PC-3 (cell line): Measurements from ENCODE around the gene P2RY1. TPM values are rescaled to one million over a fixed set of nuclear protein-coding genes. Genes with fewer than 3 reads are reported as not detected.

Experiments
- ATAC-seq: fragments of 200-7000 bp; cut with Tn5 transposase; 2 replicates; pipeline ENCODE4 v1.9.1; 2020; ENCODE audit warnings: mild to moderate bottlenecking, moderate library complexity
- Bru-seq: library from RNA; stranded (reverse); fragments of 400-500 nt; gene quantifications from one replicate; lab custom pipeline; 2021; lab: Mats Ljungman, UMichigan
- BruChase-seq, 2 experiments: library from RNA; stranded (reverse); fragments of 400-500 nt; gene quantifications; one replicate each; lab custom pipeline; 2021; lab: Mats Ljungman, UMichigan
- BruUV-seq: library from RNA; stranded (reverse); fragments of 400-500 nt; replicated peaks from 2 replicates; lab custom pipeline; 2021; lab: Mats Ljungman, UMichigan
- CTCF ChIA-PET: fragments of 300-600 bp; sonication (Branson Sonifier 250); formaldehyde crosslinking; loops from one replicate; lab custom pipeline; 2022; ENCODE audit warnings: antibody characterized with exemption; lab: Charles Lee
- POLR2A ChIA-PET: fragments of 300-600 bp; sonication (Branson Sonifier 250); formaldehyde crosslinking; loops from one replicate; lab custom pipeline; 2022; ENCODE audit warnings: antibody characterized with exemption; ENCODE audit not compliant: unreplicated experiment; lab: Charles Lee
- DNase-seq: peaks from one replicate; pipeline ENCODE4 v3.0.0-alpha.2; 2015
- H2AFZ ChIP-seq: fragments of 300-600 bp; sonication (generic); 2 replicates; pipeline ENCODE4 v1.6.0; 2016; ENCODE audit warnings: antibody characterized with exemption, low read length
- H3F3A ChIP-seq: fragments of 300-600 bp; sonication (generic); one replicate; pipeline ENCODE4 v1.6.0; 2017; ENCODE audit warnings: antibody characterized with exemption, low read length, control low read depth, mild to moderate bottlenecking; ENCODE audit not compliant: unreplicated experiment
- H3K27ac ChIP-seq: fragments of 300-600 bp; sonication (generic); 2 replicates; pipeline ENCODE4 v1.5.1; 2016; ENCODE audit warnings: mild to moderate bottlenecking, low read length
- H3K27me3 ChIP-seq: fragments of 300-600 bp; sonication (generic); 2 replicates; pipeline ENCODE4 v1.6.1; 2016; ENCODE audit warnings: low read length, mixed read lengths
- H3K36me3 ChIP-seq: fragments of 300-600 bp; sonication (generic); 2 replicates; pipeline ENCODE4 v1.6.1; 2016; ENCODE audit warnings: low read depth, mixed run types, low read length, mixed read lengths
- H3K4me1 ChIP-seq: fragments of 300-600 bp; sonication (generic); 2 replicates; pipeline ENCODE4 v1.5.1; 2016; ENCODE audit warnings: low read length; ENCODE audit not compliant: insufficient read depth
- H3K4me2 ChIP-seq: fragments of 300-600 bp; sonication (generic); 2 replicates; pipeline ENCODE4 v1.6.0; 2016; ENCODE audit warnings: low read length
- H3K4me3 ChIP-seq: fragments of 300-600 bp; sonication (generic); 2 replicates; pipeline ENCODE4 v1.5.1; 2016; ENCODE audit warnings: mild to moderate bottlenecking, low read length, mixed read lengths
- H3K79me2 ChIP-seq: fragments of 300-600 bp; sonication (generic); 2 replicates; pipeline ENCODE4 v1.6.1; 2017; ENCODE audit warnings: low read length, mixed read lengths
- H3K9ac ChIP-seq: fragments of 300-600 bp; sonication (generic); 2 replicates; pipeline ENCODE4 v1.6.0; 2016; ENCODE audit warnings: mild to moderate bottlenecking, low read length
- H3K9me2 ChIP-seq: fragments of 300-600 bp; sonication (generic); replicated peaks from 2 replicates; pipeline ENCODE4 v1.6.1; 2016; ENCODE audit warnings: mixed run types, low read length, mixed read lengths
- H3K9me3 ChIP-seq: fragments of 300-600 bp; sonication (generic); 2 replicates; pipeline ENCODE4 v1.6.1; 2016; ENCODE audit warnings: low read length, mixed read lengths
- H4K20me1 ChIP-seq: fragments of 300-600 bp; sonication (generic); 2 replicates; pipeline ENCODE4 v1.6.1; 2016; ENCODE audit warnings: low read length, mixed read lengths
- CTCF ChIP-seq: fragments of 300-600 bp; sonication (generic); conservative IDR thresholded peaks from 2 replicates; pipeline ENCODE4 v1.5.1; 2017; ENCODE audit warnings: antibody characterized with exemption, low read depth, mild to moderate bottlenecking, low read length
- EZH2 ChIP-seq: fragments of 300-600 bp; sonication (generic); IDR thresholded peaks from one replicate; pipeline ENCODE4 v1.6.1; 2017; ENCODE audit warnings: antibody characterized with exemption, mild to moderate bottlenecking, low read length; ENCODE audit not compliant: unreplicated experiment
- EZH2phosphoT487 ChIP-seq: fragments of 300-600 bp; sonication (generic); IDR thresholded peaks from 2 replicates; pipeline ENCODE4 v1.6.1; 2018; ENCODE audit warnings: mild to moderate bottlenecking, antibody characterized with exemption, low read length, borderline replicate concordance
- intact Hi-C: fragments of 100-400 bp; cut with micrococcal nuclease; formaldehyde crosslinking; loops from 2 replicates; pipeline ENCODE4 v1.9.0; 2023
- long read RNA-seq: library from polyadenylated mRNA; unstranded; transcript quantifications from one replicate; pipeline ENCODE4 v2.0.0, GENCODE V29; 2021; ENCODE audit not compliant: unreplicated experiment
- total RNA-seq: library from RNA; depleted of rRNA; stranded (reverse); fragments of >200 nt; gene quantifications from 2 replicates; pipeline ENCODE4 v1.2.3, GENCODE V29; 2014; rRNA removed

Gene P2RY1
- total RNA-seq (0.29 and 0.81 TPM in 2 replicates), Bru-seq, nascent RNA (percentile 56 among the genes with signal in this experiment), BruChase-seq, experiment 1, labeled RNA remaining after a 6-hour chase (percentile 81 among the genes with signal in this experiment), BruChase-seq, experiment 2, labeled RNA remaining after a 2-hour chase (percentile 91 among the genes with signal in this experiment)
- long read RNA-seq, full-length matches to known transcripts = 21 of 21 reads
- long read RNA-seq, partial matches to known transcripts = 0 of 21 reads
- long read RNA-seq, other reads (novel, unspliced or antisense) = 0 of 21 reads

DNA sequence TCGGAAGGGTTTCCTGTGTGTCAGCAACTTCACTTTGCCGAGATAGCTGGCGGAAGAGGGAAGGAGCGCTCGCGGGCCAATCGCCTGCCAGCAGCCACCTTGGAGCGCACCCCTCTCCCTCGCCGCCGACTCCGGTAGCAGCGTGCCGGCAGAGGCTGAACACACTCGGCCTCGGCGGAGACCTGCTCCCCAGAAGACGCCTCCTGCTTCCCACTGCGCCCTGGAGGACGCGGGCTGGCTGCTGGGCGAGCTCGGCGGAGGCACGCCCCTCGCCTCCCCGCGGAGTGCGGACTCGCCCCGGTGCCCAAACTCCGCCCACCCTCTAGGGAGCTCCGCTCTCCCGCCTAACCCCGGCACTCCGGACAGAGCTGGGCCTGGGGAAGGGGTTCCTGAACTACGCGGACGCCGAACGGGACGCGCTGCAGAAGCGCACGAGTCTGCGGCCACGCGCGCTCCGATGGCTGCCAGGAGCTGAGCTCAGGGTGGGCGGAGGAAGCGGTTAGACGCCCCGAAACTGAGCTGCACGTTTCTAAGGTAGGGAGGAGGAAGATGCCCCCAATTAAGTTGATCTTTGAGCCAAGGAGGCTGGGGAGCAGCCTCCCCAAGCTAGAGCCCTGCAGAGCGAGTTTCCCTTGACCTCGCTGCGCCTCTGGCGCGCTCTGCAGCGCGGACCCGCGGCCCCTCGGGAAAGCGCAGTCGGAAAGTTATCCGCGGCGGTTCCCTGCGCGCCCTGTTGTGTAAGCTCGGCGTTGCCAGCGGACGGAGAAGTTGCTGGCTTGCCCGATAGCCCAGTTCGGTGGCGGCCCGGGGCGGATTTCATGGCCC, at the start of gene P2RY1:
TSS of gene P2RY1 (plus strand) at position 356 of the 825 bp plus-strand sequence. CDS start 652 bp downstream, outside the sequence.
- ATAC-seq (peak; percentile 82), DNase-seq (peak; percentile 58)
- intact Hi-C loops = loop anchor here (1.0 to 10.0 kb wide), 5 partner anchors 40 to 360 kb away; no protein-coding TSS in a partner anchor
- H3K36me3 ChIP-seq = no peaks in the 10 kb centered on the region
- CTCF ChIA-PET = interaction anchor here (0.8 kb wide), 1 partner anchor 139 kb away, joined by 3 read pairs; no protein-coding TSS in a partner anchor
- H3K9ac ChIP-seq = peak within 1 kb of the TSS; percentile 19; the same call in 1 of the 2 replicates
- H3K9me3 ChIP-seq = no peaks in the 10 kb centered on the region
- TSS peak; percentile 47 for BruUV-seq
- TF ChIP-seq EZH2 = no peak
- peak; percentile 37; the same call in 1 of the 2 replicates for TF ChIP-seq CTCF
- POLR2A ChIA-PET = interaction anchor here (0.6 to 1.3 kb wide), 3 partner anchors 40 to 91 kb away, joined by 3 to 8 read pairs (median 3); no protein-coding TSS in a partner anchor
- H3K4me2 ChIP-seq = peak within 1 kb of the TSS; percentile 90
- H3K4me3 ChIP-seq = peak within 1 kb of the TSS; percentile 86
- H3K79me2 ChIP-seq = no peaks in the 10 kb centered on the region
- H3K27ac ChIP-seq = no peak within 1 kb of the TSS
- H2AFZ ChIP-seq = peak within 1 kb of the TSS; percentile 98
- no peaks in the 10 kb centered on the region for H3F3A ChIP-seq
- H3K9me2 ChIP-seq = no peaks in the 10 kb centered on the region
- no peaks in the 10 kb centered on the region for H3K4me1 ChIP-seq
- no peaks in the 10 kb centered on the region for H4K20me1 ChIP-seq
- peaks cover 58% of the 10 kb centered on the region for H3K27me3 ChIP-seq

GRCh38 chr3:152786977-152787681, 47.8 kb upstream of the P2RY1 start:
- no peaks in the 10 kb centered on the region for H3K36me3 ChIP-seq
- BruUV-seq = no TSS peak
- no peaks in the 10 kb centered on the region for H3K4me1 ChIP-seq
- H3K9ac ChIP-seq = no peak overlapping the region
- ChIA-PET POLR2A (no interaction called here), CTCF (no interaction called here)
- H3K9me3 ChIP-seq = no peaks in the 10 kb centered on the region
- no peaks in the 10 kb centered on the region for H3K9me2 ChIP-seq
- no peaks in the 10 kb centered on the region for H3K79me2 ChIP-seq
- no peaks in the 10 kb centered on the region for H3F3A ChIP-seq
- DNase-seq (no peak), ATAC-seq (no peak)
- no peak overlapping the region for H3K4me2 ChIP-seq
- no peak overlapping the region for H3K27ac ChIP-seq
- no peak overlapping the region for H2AFZ ChIP-seq
- no peak overlapping the region for H3K4me3 ChIP-seq
- TF ChIP-seq EZH2 = no peak
- no peak for TF ChIP-seq CTCF
- TF ChIP-seq EZH2phosphoT487 = no peak
- no peaks in the 10 kb centered on the region for H4K20me1 ChIP-seq
- H3K27me3 ChIP-seq = no peaks in the 10 kb centered on the region
- intact Hi-C loops = no loop called here
